DOHH2 (cell line): ENCODE measurements around the gene MMADHC.

Experiments
- H3F3A ChIP-seq: fragments of 200-600 bp; sonication (generic), shearing (Covaris generic); 2 replicates; pipeline ENCODE4 v1.6.0; 2016; ENCODE audit warnings: antibody characterized with exemption, mild to moderate bottlenecking; ENCODE audit not compliant: control insufficient read depth, insufficient read depth
- H3K27ac ChIP-seq: fragments of 200-600 bp; sonication (generic); 2 replicates; pipeline ENCODE4 v1.5.1; 2014; ENCODE audit warnings: low read depth, mild to moderate bottlenecking, low read length, moderate library complexity
- H3K27me3 ChIP-seq: fragments of 200-600 bp; sonication (generic); 2 replicates; pipeline ENCODE4 v1.6.1; 2014; ENCODE audit warnings: mild to moderate bottlenecking, low read length, mixed read lengths; ENCODE audit not compliant: control insufficient read depth
- H3K36me3 ChIP-seq: fragments of 200-600 bp; sonication (generic); 2 replicates; pipeline ENCODE4 v1.6.1; 2014; ENCODE audit warnings: mild to moderate bottlenecking, low read length, moderate library complexity, mixed read lengths; ENCODE audit not compliant: control insufficient read depth
- H3K4me1 ChIP-seq: fragments of 200-600 bp; sonication (generic); 2 replicates; pipeline ENCODE4 v1.6.1; 2014; ENCODE audit warnings: mild to moderate bottlenecking, low read length, mixed read lengths; ENCODE audit not compliant: control insufficient read depth
- H3K4me2 ChIP-seq: fragments of 200-600 bp; sonication (generic); 2 replicates; pipeline ENCODE4 v1.6.0; 2014; ENCODE audit warnings: mild to moderate bottlenecking, low read length, moderate library complexity
- H3K4me3 ChIP-seq: fragments of 200-600 bp; sonication (generic); 2 replicates; pipeline ENCODE4 v1.5.1; 2014; ENCODE audit warnings: mild to moderate bottlenecking, low read length, mixed read lengths
- H3K79me2 ChIP-seq: fragments of 200-600 bp; sonication (generic); 2 replicates; pipeline ENCODE4 v1.6.1; 2014; ENCODE audit warnings: mild to moderate bottlenecking, low read length, mixed read lengths; ENCODE audit not compliant: control insufficient read depth
- H3K9me2 ChIP-seq: fragments of 200-600 bp; sonication (generic); replicated peaks from 2 replicates; pipeline ENCODE4 v1.6.1; 2014; ENCODE audit warnings: mild to moderate bottlenecking, low read length, mixed read lengths; ENCODE audit not compliant: control insufficient read depth
- H3K9me3 ChIP-seq: fragments of 200-600 bp; sonication (generic); 2 replicates; pipeline ENCODE4 v1.6.1; 2014; ENCODE audit warnings: antibody characterized with exemption, low read length, mixed read lengths; ENCODE audit not compliant: control insufficient read depth, insufficient read depth
- H4K20me1 ChIP-seq: fragments of 200-600 bp; sonication (generic); 2 replicates; pipeline ENCODE4 v1.6.0; 2014; ENCODE audit warnings: low read depth, mild to moderate bottlenecking, antibody characterized with exemption, low read length, moderate library complexity; ENCODE audit not compliant: control insufficient read depth, insufficient read depth
- EZH2phosphoT487 ChIP-seq: fragments of 200-600 bp; sonication (generic); IDR thresholded peaks from 2 replicates; pipeline ENCODE4 v1.6.1; 2017; ENCODE audit warnings: borderline replicate concordance, mild to moderate bottlenecking, antibody characterized with exemption, low read length, moderate library complexity, mixed read lengths
- TF ChIP-seq, protein P1 (sequence below): fragments of 200-600 bp; sonication (generic); IDR thresholded peaks from one replicate; pipeline ENCODE4 v1.5.1; 2014; ENCODE audit warnings: antibody characterized with exemption, mild to moderate bottlenecking, low read depth, low read length; ENCODE audit not compliant: poor library complexity, severe bottlenecking

Gene MMADHC

GRCh38 chr2:149625271-149625670 lies 37.7 kb upstream of the MMADHC start:
- no peaks in the 10 kb centered on the region for H3K4me1 ChIP-seq
- 0 out of 2 replicates have a peak, but pooled peaks cover 3% of the 10 kb centered on the region for H3K27me3 ChIP-seq
- no peaks in the 10 kb centered on the region for H3K9me3 ChIP-seq
- no peaks in the 10 kb centered on the region for H4K20me1 ChIP-seq
- no peaks in the 10 kb centered on the region for H3F3A ChIP-seq
- TF ChIP-seq, protein P1, sequence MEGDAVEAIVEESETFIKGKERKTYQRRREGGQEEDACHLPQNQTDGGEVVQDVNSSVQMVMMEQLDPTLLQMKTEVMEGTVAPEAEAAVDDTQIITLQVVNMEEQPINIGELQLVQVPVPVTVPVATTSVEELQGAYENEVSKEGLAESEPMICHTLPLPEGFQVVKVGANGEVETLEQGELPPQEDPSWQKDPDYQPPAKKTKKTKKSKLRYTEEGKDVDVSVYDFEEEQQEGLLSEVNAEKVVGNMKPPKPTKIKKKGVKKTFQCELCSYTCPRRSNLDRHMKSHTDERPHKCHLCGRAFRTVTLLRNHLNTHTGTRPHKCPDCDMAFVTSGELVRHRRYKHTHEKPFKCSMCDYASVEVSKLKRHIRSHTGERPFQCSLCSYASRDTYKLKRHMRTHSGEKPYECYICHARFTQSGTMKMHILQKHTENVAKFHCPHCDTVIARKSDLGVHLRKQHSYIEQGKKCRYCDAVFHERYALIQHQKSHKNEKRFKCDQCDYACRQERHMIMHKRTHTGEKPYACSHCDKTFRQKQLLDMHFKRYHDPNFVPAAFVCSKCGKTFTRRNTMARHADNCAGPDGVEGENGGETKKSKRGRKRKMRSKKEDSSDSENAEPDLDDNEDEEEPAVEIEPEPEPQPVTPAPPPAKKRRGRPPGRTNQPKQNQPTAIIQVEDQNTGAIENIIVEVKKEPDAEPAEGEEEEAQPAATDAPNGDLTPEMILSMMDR = no peak
- no peak for TF ChIP-seq EZH2phosphoT487
- H3K4me3 ChIP-seq = no peak overlapping the region
- H3K9me2 ChIP-seq = no peaks in the 10 kb centered on the region
- no peak overlapping the region for H3K27ac ChIP-seq
- no peaks in the 10 kb centered on the region for H3K36me3 ChIP-seq
- no peaks in the 10 kb centered on the region for H3K79me2 ChIP-seq
- no peak overlapping the region for H3K4me2 ChIP-seq

- H3K36me3 ChIP-seq = no peaks in the 10 kb centered on the region
- no peaks in the 10 kb centered on the region for H3K79me2 ChIP-seq
- no peak overlapping the region for H3K4me3 ChIP-seq
- H3K27ac ChIP-seq = no peak overlapping the region
- TF ChIP-seq EZH2phosphoT487 = no peak
- TF ChIP-seq, protein P1 = no peak
- H3K9me2 ChIP-seq = no peaks in the 10 kb centered on the region
- no peaks in the 10 kb centered on the region for H4K20me1 ChIP-seq
- no peak overlapping the region for H3K4me2 ChIP-seq
- H3K4me1 ChIP-seq = no peaks in the 10 kb centered on the region
- no peaks in the 10 kb centered on the region for H3K9me3 ChIP-seq
- H3K27me3 ChIP-seq = 0 out of 2 replicates have a peak, but pooled peaks cover 3% of the 10 kb centered on the region
- H3F3A ChIP-seq = no peaks in the 10 kb centered on the region
Observed at GRCh38 chr2:149622343-149622742, 34.8 kb upstream of the MMADHC start.

DNA sequence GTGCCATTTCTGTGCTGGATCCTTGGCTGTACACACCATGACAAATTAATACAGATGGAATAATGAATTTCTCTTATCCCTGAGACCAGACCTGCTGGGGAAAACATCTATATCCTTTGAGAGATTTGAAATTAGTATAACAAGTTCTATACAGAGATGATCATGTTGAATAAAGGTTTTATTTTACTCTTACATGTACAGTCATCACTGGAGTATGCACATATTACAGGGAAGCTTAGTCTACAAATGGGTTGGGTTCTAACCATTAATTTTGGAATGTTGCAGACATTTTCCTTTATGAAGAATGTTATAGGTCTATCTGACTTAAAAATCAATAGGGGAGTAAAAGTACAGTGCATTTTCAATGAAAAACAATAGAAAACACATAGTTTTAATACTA lies 29.9 kb upstream of the MMADHC start:
- no peaks in the 10 kb centered on the region for H3K9me3 ChIP-seq
- no peaks in the 10 kb centered on the region for H4K20me1 ChIP-seq
- H3K79me2 ChIP-seq = no peaks in the 10 kb centered on the region
- no peaks in the 10 kb centered on the region for H3K27me3 ChIP-seq
- H3K4me3 ChIP-seq = no peak overlapping the region
- no peaks in the 10 kb centered on the region for H3F3A ChIP-seq
- H3K36me3 ChIP-seq = no peaks in the 10 kb centered on the region
- H3K27ac ChIP-seq = no peak overlapping the region
- TF ChIP-seq, protein P1 = no peak
- no peak for TF ChIP-seq EZH2phosphoT487
- no peaks in the 10 kb centered on the region for H3K9me2 ChIP-seq
- H3K4me2 ChIP-seq = no peak overlapping the region
- H3K4me1 ChIP-seq = no peaks in the 10 kb centered on the region
